HepG2 (cell line): ENCODE measurements around the gene GPBAR1. TPM values are rescaled to one million over a fixed set of nuclear protein-coding genes. Genes with fewer than 3 reads are reported as not detected.
A peak's percentile ranks its signal among the peaks of the same experiment; 100 is the strongest.

ENCODE experiments used
- ATAC-seq: fragments of 200-7000 bp; cut with Tn5 transposase; 3 replicates; pipeline ENCODE4 v1.9.1; 2020; ENCODE audit warnings: mild to moderate bottlenecking, moderate library complexity
- BruUV-seq: library from RNA; stranded (reverse); fragments of 400-500 nt; replicated peaks from 2 replicates; lab custom pipeline; 2021; lab: Mats Ljungman, UMichigan
- CTCF ChIA-PET: fragments of 300-600 bp; formaldehyde crosslinking; extraction: SDS; loops from one replicate; lab custom pipeline; 2021; ENCODE audit warnings: low total read pairs, inconsistent platforms, low intra/inter-chr PET ratio; lab: Yijun Ruan, JAX
- POLR2A ChIA-PET: fragments of 350-600 bp; sonication (Branson Sonifier 250); formaldehyde crosslinking; loops from one replicate; lab custom pipeline; 2020; ENCODE audit warnings: antibody characterized with exemption, inconsistent platforms; lab: Yijun Ruan, JAX
- DNase-seq: peaks from one replicate; pipeline ENCODE4 v3.0.0-alpha.2; 2015; ENCODE audit warnings: low spot score
- FAIRE-seq: peaks from 3 replicates; lab custom pipeline; 2011; peaks lifted over from hg19 to GRCh38; lab: Jason Lieb, UNC
- H2AFZ ChIP-seq: one replicate; pipeline ENCODE4 v1.6.1; 2011; ENCODE audit warnings: low read length, inconsistent platforms
- H3K27ac ChIP-seq: fragments of 300-600 bp; 3 replicates; pipeline ENCODE4 v1.8.0; 2011; ENCODE audit warnings: mixed run types, mild to moderate bottlenecking, mixed read lengths, low read length, inconsistent platforms; ENCODE audit not compliant: insufficient read depth; ENCODE audit errors: extremely low read length
- H3K27me3 ChIP-seq, 2 experiments: fragments of 200-600 bp in 1 of 2; 2 replicates in 1 of 2; 3 replicates in 1 of 2; pipeline versions ENCODE4 v1.6.0 to v1.8.0; 2011; ENCODE audit warnings: low read length in 2 of 2, mild to moderate bottlenecking in 2 of 2, moderate library complexity in 2 of 2, inconsistent platforms in 1 of 2; ENCODE audit not compliant: insufficient read depth in 2 of 2, control insufficient read depth in 1 of 2
- H3K36me3 ChIP-seq, 2 experiments: fragments of 200-600 bp in 1 of 2; replicated peaks in 1 of 2; 2 replicates in 1 of 2; 3 replicates in 1 of 2; pipeline versions ENCODE4 v1.5.1 to v1.8.0; 2011; ENCODE audit warnings: low read length in 2 of 2, inconsistent platforms in 1 of 2; ENCODE audit not compliant: insufficient read depth in 2 of 2, control insufficient read depth in 1 of 2
- H3K4me1 ChIP-seq: 2 replicates; pipeline ENCODE4 v1.5.1; 2012; ENCODE audit warnings: low read length, inconsistent platforms; ENCODE audit not compliant: insufficient read depth
- H3K4me2 ChIP-seq: 2 replicates; pipeline ENCODE4 v1.6.0; 2011; ENCODE audit warnings: low read depth, low read length, inconsistent platforms
- H3K4me3 ChIP-seq, 3 experiments: fragments of 200-600 bp in 1 of 3; sonication (generic), shearing (Covaris generic) in 1 of 3; replicated peaks in 1 of 3; 2 replicates each; pipeline ENCODE4 v1.5.1; 2011 to 2016; ENCODE audit warnings: low read length in 3 of 3, inconsistent platforms in 2 of 3, low read depth in 2 of 3, mild to moderate bottlenecking in 2 of 3, control low read depth in 1 of 3, mixed read lengths in 1 of 3; ENCODE audit not compliant: insufficient read depth in 1 of 3
- H3K79me2 ChIP-seq: one replicate; pipeline ENCODE4 v1.6.1; 2011; ENCODE audit warnings: low read length, inconsistent platforms; ENCODE audit not compliant: insufficient read depth
- H3K9ac ChIP-seq: 2 replicates; pipeline ENCODE4 v1.6.0; 2011; ENCODE audit warnings: mild to moderate bottlenecking, low read depth, low read length, inconsistent platforms; ENCODE audit not compliant: insufficient read depth
- H3K9me3 ChIP-seq: 2 replicates; pipeline ENCODE4 v1.5.1; 2012; ENCODE audit warnings: mild to moderate bottlenecking, low read length
- H4K20me1 ChIP-seq: 2 replicates; pipeline ENCODE4 v1.6.0; 2011; ENCODE audit warnings: inconsistent platforms, mild to moderate bottlenecking, low read length, moderate library complexity; ENCODE audit not compliant: insufficient read depth
- MLXIP ChIP-seq: sonication (generic); formaldehyde crosslinking; IDR thresholded peaks from 2 replicates; pipeline ENCODE4 v1.9.0; 2021; ENCODE audit warnings: missing genetic modification reagents, borderline replicate concordance
- PATZ1 ChIP-seq: sonication (generic); formaldehyde crosslinking; IDR thresholded peaks from 2 replicates; pipeline ENCODE4 v1.4.0; 2020; ENCODE audit warnings: missing genetic modification reagents
- WIZ ChIP-seq: sonication (generic); formaldehyde crosslinking; IDR thresholded peaks from 2 replicates; pipeline ENCODE4 v1.5.1; 2020; ENCODE audit warnings: mild to moderate bottlenecking, missing genetic modification reagents
- ZC3H13 ChIP-seq: sonication (generic); formaldehyde crosslinking; IDR thresholded peaks from 2 replicates; pipeline ENCODE4 v1.8.1; 2023; ENCODE audit warnings: mild to moderate bottlenecking, missing genetic modification reagents, moderate library complexity
- ZNF839 ChIP-seq: sonication (generic); formaldehyde crosslinking; IDR thresholded peaks from 2 replicates; pipeline ENCODE4 v1.4.0; 2020; ENCODE audit warnings: missing genetic modification reagents, mild to moderate bottlenecking, borderline replicate concordance
- WGBS: methylation state at CpG from one replicate; pipeline ENCODE4 v1.1.6; 2017; ENCODE audit warnings: low lambda C conversion rate; 5-methylcytosine and 5-hydroxymethylcytosine counted together
- in situ Hi-C: cut with HindIII; loops from 2 replicates; pipeline ENCODE4 v1.10.0; 2017; ENCODE audit warnings: low pct_unique_long_range_greater_than_20kb; ENCODE audit not compliant: extremely low pct_ligation_motif_present
- intact Hi-C: fragments of 100-400 bp; cut with micrococcal nuclease; formaldehyde crosslinking; loops from one replicate; pipeline ENCODE4 v1.10.0; 2022; ENCODE audit not compliant: unreplicated experiment
- polyA plus RNA-seq, 8 experiments: library from polyadenylated mRNA; depleted of rRNA in 3 of 8; stranded (reverse) in 7 of 8; unstranded in 1 of 8; fragments of >200 nt; fragmentation: Illumina TruSeq in 4 of 8; extraction: Trizol in 4 of 8; gene quantifications; 2 replicates each; pipeline versions ENCODE4 v1.2.1 to v1.2.3, GENCODE V29; 2011 to 2016; ENCODE audit warnings: low read depth in 4 of 8, missing spikeins in 1 of 8, mixed read lengths in 1 of 8; ENCODE audit not compliant: insufficient read depth in 1 of 8
- total RNA-seq, 5 experiments: library from RNA; depleted of rRNA; stranded (reverse); fragments of >200 nt; fragmentation: Illumina TruSeq; extraction: Trizol; gene quantifications; 2 replicates each; pipeline ENCODE4 v1.2.3, GENCODE V29; 2016; ENCODE audit warnings: low read depth in 1 of 5
- TF ChIP-seq, protein P1 (sequence below): sonication (generic); formaldehyde crosslinking; IDR thresholded peaks from 2 replicates; pipeline ENCODE4 v1.5.0; 2020; ENCODE audit warnings: mild to moderate bottlenecking, low read depth, missing genetic modification reagents, borderline replicate concordance
- TF ChIP-seq, protein P2 (sequence below): sonication (generic); formaldehyde crosslinking; IDR thresholded peaks from 2 replicates; pipeline ENCODE4 v1.8.1; 2023; ENCODE audit warnings: mild to moderate bottlenecking, missing genetic modification reagents
- TF ChIP-seq, protein P3 (sequence below): sonication (generic); formaldehyde crosslinking; IDR thresholded peaks from 2 replicates; pipeline ENCODE4 v1.5.1; 2020; ENCODE audit warnings: mild to moderate bottlenecking, missing genetic modification reagents
- TF ChIP-seq, protein P4 (sequence below): sonication (generic); formaldehyde crosslinking; IDR thresholded peaks from 2 replicates; pipeline ENCODE4 v1.8.1; 2023; ENCODE audit warnings: mild to moderate bottlenecking, missing genetic modification reagents

GPBAR1 gene
- total and polyA plus RNA-seq, 2 of the 13 experiments (the other 11 are each of a cell fraction or from before 2014, with no cell fraction given): 0.05 to 0.09 TPM

- in situ Hi-C loops (loop anchor here (5.0 kb wide), 1 partner anchor 106 kb away; the partner anchor contains the start of gene CTDSP1), intact Hi-C loops (loop anchor here (2.0 to 10.0 kb wide), 5 partner anchors 31 to 273 kb away; partner anchors contain the start of genes CATIP, CNOT9 and USP37)
- H3K36me3 ChIP-seq: no peaks in the 10 kb centered on the region
- H4K20me1 ChIP-seq: peaks cover 21% of the 10 kb centered on the region
- CTCF ChIA-PET: interaction anchor here (1.2 to 2.2 kb wide), 5 partner anchors 10 to 105 kb away, joined by 3 to 12 read pairs (median 6); partner anchors contain the start of gene CATIP
- no peaks in the 10 kb centered on the region for H3K9me3 ChIP-seq
- peak overlapping the region; percentile 95 for H3K9ac ChIP-seq
- H3K4me1 ChIP-seq: peaks cover 88% of the 10 kb centered on the region
- peak overlapping the region; percentile 88 for H3K27ac ChIP-seq
- peak overlapping the region; percentile 83 to 99 (median 95) for H3K4me3 ChIP-seq
- FAIRE-seq (no peak), ATAC-seq (peak; percentile 0; the same call in 2 of the 3 replicates), DNase-seq (no peak)
- peaks cover 53% of the 10 kb centered on the region for H3K79me2 ChIP-seq
- no peak overlapping the region for H2AFZ ChIP-seq
- H3K4me2 ChIP-seq: peak overlapping the region; percentile 93
- BruUV-seq: no TSS peak
- WGBS: 7% methylated on average over 11 of the region's 12 CpGs
- H3K27me3 ChIP-seq: no peaks in the 10 kb centered on the region; a peak in 1 of 5 replicates
- POLR2A ChIA-PET: interaction anchor here (1.0 to 8.5 kb wide), 11 partner anchors 8 to 153 kb away, joined by 3 to 110 read pairs (median 19); partner anchors contain the start of genes AAMP, CATIP, CTDSP1 and PNKD
- TF ChIP-seq ZNF839 (0 out of 2 replicates have a peak, but pooled peaks have one; percentile 3), PATZ1 (CRISPR knock-in tag) (peak; percentile 19; the same call in 1 of the 2 replicates), MLXIP (CRISPR knock-in tag) (no peak), ZC3H13 (CRISPR knock-in tag) (0 out of 2 replicates have a peak, but pooled peaks have one; percentile 10), WIZ (CRISPR knock-in tag) (no peak)
- TF ChIP-seq, protein P1, sequence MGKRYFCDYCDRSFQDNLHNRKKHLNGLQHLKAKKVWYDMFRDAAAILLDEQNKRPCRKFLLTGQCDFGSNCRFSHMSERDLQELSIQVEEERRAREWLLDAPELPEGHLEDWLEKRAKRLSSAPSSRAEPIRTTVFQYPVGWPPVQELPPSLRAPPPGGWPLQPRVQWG (CRISPR knock-in tag): peak; percentile 49; the same call in 1 of the 2 replicates
- TF ChIP-seq, protein P2, sequence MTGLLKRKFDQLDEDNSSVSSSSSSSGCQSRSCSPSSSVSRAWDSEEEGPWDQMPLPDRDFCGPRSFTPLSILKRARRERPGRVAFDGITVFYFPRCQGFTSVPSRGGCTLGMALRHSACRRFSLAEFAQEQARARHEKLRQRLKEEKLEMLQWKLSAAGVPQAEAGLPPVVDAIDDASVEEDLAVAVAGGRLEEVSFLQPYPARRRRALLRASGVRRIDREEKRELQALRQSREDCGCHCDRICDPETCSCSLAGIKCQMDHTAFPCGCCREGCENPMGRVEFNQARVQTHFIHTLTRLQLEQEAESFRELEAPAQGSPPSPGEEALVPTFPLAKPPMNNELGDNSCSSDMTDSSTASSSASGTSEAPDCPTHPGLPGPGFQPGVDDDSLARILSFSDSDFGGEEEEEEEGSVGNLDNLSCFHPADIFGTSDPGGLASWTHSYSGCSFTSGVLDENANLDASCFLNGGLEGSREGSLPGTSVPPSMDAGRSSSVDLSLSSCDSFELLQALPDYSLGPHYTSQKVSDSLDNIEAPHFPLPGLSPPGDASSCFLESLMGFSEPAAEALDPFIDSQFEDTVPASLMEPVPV (CRISPR knock-in tag): 0 out of 2 replicates have a peak, but pooled peaks have one; percentile 7
- TF ChIP-seq, protein P3, sequence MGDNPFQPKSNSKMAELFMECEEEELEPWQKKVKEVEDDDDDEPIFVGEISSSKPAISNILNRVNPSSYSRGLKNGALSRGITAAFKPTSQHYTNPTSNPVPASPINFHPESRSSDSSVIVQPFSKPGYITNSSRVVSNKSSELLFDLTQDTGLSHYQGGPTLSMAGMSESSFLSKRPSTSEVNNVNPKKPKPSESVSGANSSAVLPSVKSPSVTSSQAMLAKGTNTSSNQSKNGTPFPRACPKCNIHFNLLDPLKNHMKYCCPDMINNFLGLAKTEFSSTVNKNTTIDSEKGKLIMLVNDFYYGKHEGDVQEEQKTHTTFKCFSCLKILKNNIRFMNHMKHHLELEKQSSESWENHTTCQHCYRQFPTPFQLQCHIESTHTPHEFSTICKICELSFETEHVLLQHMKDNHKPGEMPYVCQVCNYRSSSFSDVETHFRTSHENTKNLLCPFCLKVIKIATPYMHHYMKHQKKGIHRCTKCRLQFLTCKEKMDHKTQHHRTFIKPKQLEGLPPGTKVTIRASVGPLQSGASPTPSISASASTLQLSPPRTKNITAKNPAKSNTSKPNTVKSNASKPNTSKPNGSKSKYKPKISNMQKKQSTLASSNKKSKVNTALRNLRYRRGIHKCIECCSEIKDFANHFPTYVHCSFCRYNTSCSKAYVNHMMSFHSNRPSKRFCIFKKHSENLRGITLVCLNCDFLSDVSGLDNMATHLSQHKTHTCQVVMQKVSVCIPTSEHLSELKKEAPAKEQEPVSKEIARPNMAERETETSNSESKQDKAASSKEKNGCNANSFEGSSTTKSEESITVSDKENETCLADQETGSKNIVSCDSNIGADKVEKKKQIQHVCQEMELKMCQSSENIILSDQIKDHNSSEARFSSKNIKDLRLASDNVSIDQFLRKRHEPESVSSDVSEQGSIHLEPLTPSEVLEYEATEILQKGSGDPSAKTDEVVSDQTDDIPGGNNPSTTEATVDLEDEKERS: no peak
- TF ChIP-seq, protein P4, sequence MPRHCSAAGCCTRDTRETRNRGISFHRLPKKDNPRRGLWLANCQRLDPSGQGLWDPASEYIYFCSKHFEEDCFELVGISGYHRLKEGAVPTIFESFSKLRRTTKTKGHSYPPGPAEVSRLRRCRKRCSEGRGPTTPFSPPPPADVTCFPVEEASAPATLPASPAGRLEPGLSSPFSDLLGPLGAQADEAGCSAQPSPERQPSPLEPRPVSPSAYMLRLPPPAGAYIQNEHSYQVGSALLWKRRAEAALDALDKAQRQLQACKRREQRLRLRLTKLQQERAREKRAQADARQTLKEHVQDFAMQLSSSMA (CRISPR knock-in tag): peak; percentile 7; the same call in 1 of the 2 replicates
Observed at GRCh38 chr2:218291318-218292047, 30.7 kb downstream of the GPBAR1 start.
